DOHH2 (cell line): ENCODE results near the gene NTF4.

Experiments used
- EZH2phosphoT487 ChIP-seq: fragments of 200-600 bp; sonication (generic); IDR thresholded peaks from 2 replicates; pipeline ENCODE4 v1.6.1; 2017; ENCODE audit warnings: borderline replicate concordance, mild to moderate bottlenecking, antibody characterized with exemption, low read length, moderate library complexity, mixed read lengths
- TF ChIP-seq, protein P1 (sequence below): fragments of 200-600 bp; sonication (generic); IDR thresholded peaks from one replicate; pipeline ENCODE4 v1.5.1; 2014; ENCODE audit warnings: antibody characterized with exemption, mild to moderate bottlenecking, low read depth, low read length; ENCODE audit not compliant: poor library complexity, severe bottlenecking

DNA sequence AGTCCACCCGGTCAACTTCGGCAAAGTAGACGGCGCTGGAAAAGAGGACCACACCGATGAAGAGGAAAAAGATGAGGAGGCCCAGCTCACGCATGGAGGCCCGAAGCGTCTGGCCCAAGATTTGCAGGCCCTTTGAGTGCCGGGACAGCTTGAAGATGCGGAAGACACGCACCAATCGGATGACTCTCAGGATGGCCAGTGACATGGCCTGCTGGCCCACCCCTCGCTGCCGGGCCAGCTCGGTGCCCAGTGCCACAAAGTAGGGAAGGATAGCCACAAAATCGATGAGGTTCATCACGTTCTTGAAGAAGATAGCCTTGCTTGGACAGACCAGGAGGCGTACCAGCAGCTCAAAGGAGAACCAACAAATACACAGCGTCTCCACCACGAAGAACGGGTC lies 5.8 kb upstream of the NTF4 start:
- TF ChIP-seq EZH2phosphoT487 = no peak
- TF ChIP-seq, protein P1, sequence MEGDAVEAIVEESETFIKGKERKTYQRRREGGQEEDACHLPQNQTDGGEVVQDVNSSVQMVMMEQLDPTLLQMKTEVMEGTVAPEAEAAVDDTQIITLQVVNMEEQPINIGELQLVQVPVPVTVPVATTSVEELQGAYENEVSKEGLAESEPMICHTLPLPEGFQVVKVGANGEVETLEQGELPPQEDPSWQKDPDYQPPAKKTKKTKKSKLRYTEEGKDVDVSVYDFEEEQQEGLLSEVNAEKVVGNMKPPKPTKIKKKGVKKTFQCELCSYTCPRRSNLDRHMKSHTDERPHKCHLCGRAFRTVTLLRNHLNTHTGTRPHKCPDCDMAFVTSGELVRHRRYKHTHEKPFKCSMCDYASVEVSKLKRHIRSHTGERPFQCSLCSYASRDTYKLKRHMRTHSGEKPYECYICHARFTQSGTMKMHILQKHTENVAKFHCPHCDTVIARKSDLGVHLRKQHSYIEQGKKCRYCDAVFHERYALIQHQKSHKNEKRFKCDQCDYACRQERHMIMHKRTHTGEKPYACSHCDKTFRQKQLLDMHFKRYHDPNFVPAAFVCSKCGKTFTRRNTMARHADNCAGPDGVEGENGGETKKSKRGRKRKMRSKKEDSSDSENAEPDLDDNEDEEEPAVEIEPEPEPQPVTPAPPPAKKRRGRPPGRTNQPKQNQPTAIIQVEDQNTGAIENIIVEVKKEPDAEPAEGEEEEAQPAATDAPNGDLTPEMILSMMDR = no peak
